NCI-H1436 (cell line): ENCODE results near the gene ZNF443.
"Not testable (repeated sequence)": the region's sequence is repeated elsewhere in the genome, so short reads cannot be mapped to it uniquely, and the experiment has no call there.

ENCODE experiments used
- DNase-seq: peaks from one replicate; lab custom pipeline; 2025; lab: John Stamatoyannopoulos, UW

ZNF443 gene

GRCh38 chr19:12417273-12417672, 23.5 kb downstream of the ZNF443 start:
- DNase-seq, result not testable (repeated sequence)

GRCh38 chr19:12411893-12412292, 28.9 kb downstream of the ZNF443 start:
- no peak for DNase-seq

GRCh38 chr19:12400633-12401502, 40.0 kb downstream of the ZNF443 start, which contains the start of gene ZNF799:
ZNF799 (minus strand) TSS chr19:12401271; CDS start chr19:12401070, 201 bp downstream.
- peak; percentile 92 for DNase-seq

GRCh38 chr19:12399901-12400632, 40.8 kb downstream of the ZNF443 start:
- DNase-seq, result not testable (repeated sequence)

GRCh38 chr19:12391148-12391547, 49.7 kb downstream of the ZNF443 start:
- DNase-seq, result not testable (repeated sequence)

- DNase-seq, result not testable (repeated sequence)
Measured at GRCh38 chr19:12386365-12386764, 54.5 kb downstream of the ZNF443 start.

GRCh38 chr19:12380444-12380737, 60.4 kb downstream of the ZNF443 start:
- no peak for DNase-seq

GRCh38 chr19:12379732-12380443, 60.9 kb downstream of the ZNF443 start:
- DNase-seq, result no peak
